Stimulated activated CD4-positive, alpha-beta T cell treated with anti-CD3 and anti-CD28 coated beads, Interleukin-15, amount 100 ng/mL, for 24 hours (primary cell): ENCODE data around the gene F12.

Source experiments
- DNase-seq: peaks from one replicate; pipeline ENCODE4 v3.0.0-alpha.2; 2020

F12 gene

GRCh38 chr5:177354256-177354655 lies 55.1 kb downstream of the F12 start:
- DNase-seq = no peak

- DNase-seq = no peak
These were observed 56.3 kb downstream of the F12 start for GRCh38 chr5:177353093-177353492.
